PC-9 (cell line): Measurements from ENCODE around the gene SLC25A51. TPM values are rescaled to one million over a fixed set of nuclear protein-coding genes. Genes with fewer than 3 reads are reported as not detected.

Experiments used
- BruUV-seq: library from RNA; stranded (reverse); fragments of 400-500 nt; replicated peaks from 2 replicates; lab custom pipeline; 2021; lab: Mats Ljungman, UMichigan
- CTCF ChIA-PET: fragments of 300-600 bp; sonication (Branson Sonifier 250); formaldehyde crosslinking; loops from one replicate; lab custom pipeline; 2022; ENCODE audit warnings: antibody characterized with exemption; lab: Charles Lee
- POLR2A ChIA-PET: fragments of 300-600 bp; sonication (Branson Sonifier 250); formaldehyde crosslinking; loops from one replicate; lab custom pipeline; 2022; ENCODE audit warnings: antibody characterized with exemption; ENCODE audit not compliant: unreplicated experiment; lab: Charles Lee
- DNase-seq, 2 experiments: peaks; one replicate each; pipeline versions ENCODE4 v3.0.0 to v3.0.0-alpha.2; 2015 to 2022; ENCODE audit warnings: mixed read lengths in 1 of 2
- H2AFZ ChIP-seq: fragments of 200-600 bp; sonication (generic); 2 replicates; pipeline ENCODE4 v1.8.1; 2017; ENCODE audit warnings: antibody characterized with exemption
- H3F3A ChIP-seq: fragments of 200-600 bp; sonication (generic); 2 replicates; pipeline ENCODE4 v1.8.1; 2017; ENCODE audit warnings: antibody characterized with exemption, mild to moderate bottlenecking, low read depth; ENCODE audit not compliant: insufficient read depth
- H3K27ac ChIP-seq: fragments of 200-600 bp; sonication (generic); 2 replicates; pipeline ENCODE4 v1.6.1; 2016; ENCODE audit warnings: mixed run types
- H3K27me3 ChIP-seq: fragments of 200-600 bp; sonication (generic); 2 replicates; pipeline ENCODE4 v1.6.1; 2016; ENCODE audit warnings: low read depth, mixed run types; ENCODE audit not compliant: insufficient read depth
- H3K36me3 ChIP-seq: fragments of 200-600 bp; sonication (generic); 2 replicates; pipeline ENCODE4 v1.6.1; 2016; ENCODE audit warnings: low read depth, mixed run types
- H3K4me1 ChIP-seq: fragments of 200-600 bp; sonication (generic); replicated peaks from 2 replicates; pipeline ENCODE4 v1.6.1; 2016; ENCODE audit warnings: mixed run types; ENCODE audit not compliant: insufficient read depth
- H3K4me2 ChIP-seq: fragments of 200-600 bp; sonication (generic); 2 replicates; pipeline ENCODE4 v1.6.1; 2017; ENCODE audit warnings: mixed run types
- H3K4me3 ChIP-seq: fragments of 200-600 bp; sonication (generic); 2 replicates; pipeline ENCODE4 v1.6.1; 2016; ENCODE audit warnings: mixed run types
- H3K79me2 ChIP-seq: fragments of 200-600 bp; sonication (generic); 2 replicates; pipeline ENCODE4 v1.6.1; 2017; ENCODE audit warnings: low read depth, mixed run types
- H3K9me2 ChIP-seq: fragments of 200-600 bp; sonication (generic); 2 replicates; pipeline ENCODE4 v1.8.1; 2017; ENCODE audit warnings: mild to moderate bottlenecking; ENCODE audit not compliant: insufficient read depth
- H3K9me3 ChIP-seq: fragments of 200-600 bp; sonication (generic); 2 replicates; pipeline ENCODE4 v1.8.1; 2016; ENCODE audit warnings: low read depth; ENCODE audit not compliant: insufficient read depth
- H4K20me1 ChIP-seq: fragments of 200-600 bp; sonication (generic); 2 replicates; pipeline ENCODE4 v1.8.1; 2017; ENCODE audit not compliant: insufficient read depth
- EZH2 ChIP-seq: fragments of 200-600 bp; sonication (generic); IDR thresholded peaks from 2 replicates; pipeline ENCODE4 v1.8.0; 2017; ENCODE audit warnings: antibody characterized with exemption, low read depth
- intact Hi-C: fragments of 100-400 bp; cut with micrococcal nuclease; formaldehyde crosslinking; loops from one replicate; pipeline ENCODE4 v1.10.0; 2022; ENCODE audit not compliant: unreplicated experiment
- total RNA-seq: library from RNA; stranded (reverse); gene quantifications from 2 replicates; pipeline ENCODE4 v1.2.3, GENCODE V29; 2021
- TF ChIP-seq, protein P1 (sequence below): fragments of 200-600 bp; sonication (generic); conservative IDR thresholded peaks from 2 replicates; pipeline ENCODE4 v1.6.1; 2017; ENCODE audit warnings: mixed run types, antibody characterized with exemption, mild to moderate bottlenecking, moderate library complexity

SLC25A51 gene
- total RNA-seq, 1 experiment from 2014 or later = 14.9 TPM

DNA sequence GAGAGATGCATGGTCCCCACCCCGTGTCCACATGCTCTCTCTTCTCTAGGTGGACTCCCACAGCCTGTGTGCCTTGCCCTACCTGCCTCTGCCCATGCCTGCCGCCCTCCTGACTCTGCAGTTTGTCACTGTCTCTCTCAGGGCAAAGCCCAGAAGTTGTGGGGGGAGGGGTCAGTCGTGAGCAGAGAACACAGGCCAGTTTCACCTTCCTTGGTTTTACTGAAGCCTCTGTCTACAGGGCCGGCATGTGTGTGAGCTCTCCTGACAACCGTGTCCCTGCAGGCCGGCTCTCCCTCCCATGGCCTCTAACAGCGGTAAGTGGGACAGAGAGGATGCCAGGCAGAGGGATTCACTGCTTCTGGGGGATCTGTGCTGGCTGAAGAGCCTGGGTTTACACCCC lies 43.5 kb upstream of the SLC25A51 start:
- no TSS peak for BruUV-seq
- Histone ChIP-seq H4K20me1 (peaks cover 31% of the 10 kb centered on the region), H3F3A (peaks cover 34% of the 10 kb centered on the region), H3K27me3 (no peaks in the 10 kb centered on the region), H2AFZ (no peak overlapping the region), H3K27ac (no peak overlapping the region), H3K9me3 (no peaks in the 10 kb centered on the region), H3K79me2 (peaks cover 24% of the 10 kb centered on the region), H3K4me1 (peaks cover 45% of the 10 kb centered on the region), H3K4me2 (no peak overlapping the region), H3K9me2 (no peaks in the 10 kb centered on the region), H3K36me3 (peaks cover 7% of the 10 kb centered on the region; the same call in 1 of the 2 replicates), H3K4me3 (no peak overlapping the region)
- DNase-seq = no peak
- ChIA-PET POLR2A (no interaction called here), CTCF (no interaction called here)
- intact Hi-C loops = no loop called here
- TF ChIP-seq, protein P1, sequence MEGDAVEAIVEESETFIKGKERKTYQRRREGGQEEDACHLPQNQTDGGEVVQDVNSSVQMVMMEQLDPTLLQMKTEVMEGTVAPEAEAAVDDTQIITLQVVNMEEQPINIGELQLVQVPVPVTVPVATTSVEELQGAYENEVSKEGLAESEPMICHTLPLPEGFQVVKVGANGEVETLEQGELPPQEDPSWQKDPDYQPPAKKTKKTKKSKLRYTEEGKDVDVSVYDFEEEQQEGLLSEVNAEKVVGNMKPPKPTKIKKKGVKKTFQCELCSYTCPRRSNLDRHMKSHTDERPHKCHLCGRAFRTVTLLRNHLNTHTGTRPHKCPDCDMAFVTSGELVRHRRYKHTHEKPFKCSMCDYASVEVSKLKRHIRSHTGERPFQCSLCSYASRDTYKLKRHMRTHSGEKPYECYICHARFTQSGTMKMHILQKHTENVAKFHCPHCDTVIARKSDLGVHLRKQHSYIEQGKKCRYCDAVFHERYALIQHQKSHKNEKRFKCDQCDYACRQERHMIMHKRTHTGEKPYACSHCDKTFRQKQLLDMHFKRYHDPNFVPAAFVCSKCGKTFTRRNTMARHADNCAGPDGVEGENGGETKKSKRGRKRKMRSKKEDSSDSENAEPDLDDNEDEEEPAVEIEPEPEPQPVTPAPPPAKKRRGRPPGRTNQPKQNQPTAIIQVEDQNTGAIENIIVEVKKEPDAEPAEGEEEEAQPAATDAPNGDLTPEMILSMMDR = no peak
- TF ChIP-seq EZH2 = no peak

DNA sequence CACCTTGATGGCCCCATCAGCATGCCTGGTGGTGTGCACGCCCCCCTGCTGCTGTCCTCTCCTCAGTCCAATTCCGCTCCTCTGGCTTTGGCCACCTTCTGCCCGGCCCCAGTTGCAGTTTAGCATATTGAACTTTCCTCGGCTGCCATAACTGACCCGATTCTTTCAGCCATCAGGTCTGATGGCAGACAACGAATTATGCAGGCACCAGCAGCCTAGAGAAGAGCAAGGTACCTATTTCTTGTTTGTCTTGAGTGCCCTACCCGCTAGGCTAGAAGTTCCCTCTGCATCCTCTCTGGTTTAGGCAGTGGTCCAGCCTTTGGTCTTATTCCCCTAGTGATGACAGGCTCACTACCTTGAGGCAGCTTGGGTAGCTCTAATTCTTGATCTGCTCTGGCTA lies 43.0 kb upstream of the SLC25A51 start:
- ChIA-PET CTCF (no interaction called here), POLR2A (no interaction called here)
- Histone ChIP-seq H3K4me2 (no peak overlapping the region), H2AFZ (no peak overlapping the region), H3K9me3 (no peaks in the 10 kb centered on the region), H3K36me3 (peaks cover 7% of the 10 kb centered on the region; the same call in 1 of the 2 replicates), H3K27me3 (no peaks in the 10 kb centered on the region), H3K4me1 (peaks cover 50% of the 10 kb centered on the region), H4K20me1 (peaks cover 31% of the 10 kb centered on the region), H3K4me3 (no peak overlapping the region), H3K27ac (no peak overlapping the region), H3K9me2 (no peaks in the 10 kb centered on the region), H3K79me2 (peaks cover 24% of the 10 kb centered on the region), H3F3A (peaks cover 38% of the 10 kb centered on the region)
- DNase-seq = no peak
- intact Hi-C loops = no loop called here
- TF ChIP-seq, protein P1 = no peak
- TF ChIP-seq EZH2 = no peak
- BruUV-seq = no TSS peak

GRCh38 chr9:37946041-37946440 lies 42.1 kb upstream of the SLC25A51 start:
- no peak for DNase-seq
- intact Hi-C loops = no loop called here
- Histone ChIP-seq H4K20me1 (peaks cover 31% of the 10 kb centered on the region), H3F3A (peaks cover 38% of the 10 kb centered on the region), H3K4me1 (peaks cover 57% of the 10 kb centered on the region), H2AFZ (no peak overlapping the region), H3K79me2 (peaks cover 26% of the 10 kb centered on the region), H3K27me3 (no peaks in the 10 kb centered on the region), H3K36me3 (peaks cover 7% of the 10 kb centered on the region; the same call in 1 of the 2 replicates), H3K9me3 (no peaks in the 10 kb centered on the region), H3K4me3 (no peak overlapping the region), H3K9me2 (no peaks in the 10 kb centered on the region), H3K27ac (no peak overlapping the region), H3K4me2 (peak overlapping the region; percentile 55; the same call in 1 of the 2 replicates)
- ChIA-PET POLR2A (no interaction called here), CTCF (no interaction called here)
- TF ChIP-seq EZH2 = no peak
- TF ChIP-seq, protein P1 = no peak
- no TSS peak for BruUV-seq
